SK-N-SH treated with all-trans-retinoic acid at 6 μM for 48 hours (cell line): ENCODE results near the gene RASA3.

Source experiments
- ATAC-seq: fragments of 200-7000 bp; cut with Tn5 transposase; 3 replicates; pipeline ENCODE4 v1.9.1; 2020; ENCODE audit warnings: mild to moderate bottlenecking, moderate library complexity
- ARNTL ChIP-seq: fragments of 450-650 bp; formaldehyde crosslinking; IDR thresholded peaks from 2 replicates; pipeline ENCODE4 v1.5.0; 2020; ENCODE audit warnings: low read depth, mild to moderate bottlenecking, moderate library complexity, borderline replicate concordance
- CSDC2 ChIP-seq: fragments of 250-450 bp; sonication (Bioruptor Pico); IDR thresholded peaks from 2 replicates; pipeline ENCODE4 v1.5.0; 2020; ENCODE audit warnings: mild to moderate bottlenecking, moderate library complexity
- ESRRG ChIP-seq: fragments of 250-450 bp; sonication (Bioruptor Pico); IDR thresholded peaks from 2 replicates; pipeline ENCODE4 v1.6.1; 2021; ENCODE audit warnings: mild to moderate bottlenecking
- GLIS3 ChIP-seq: fragments of 250-450 bp; sonication (Bioruptor Pico); IDR thresholded peaks from 2 replicates; pipeline ENCODE4 v1.5.0; 2020; ENCODE audit warnings: mild to moderate bottlenecking, moderate library complexity
- ISL1 ChIP-seq: fragments of 250-450 bp; sonication (Bioruptor Pico); IDR thresholded peaks from 2 replicates; pipeline ENCODE4 v2.1.2; 2022; ENCODE audit warnings: mild to moderate bottlenecking, moderate library complexity
- OSR1 ChIP-seq: fragments of 250-450 bp; sonication (Bioruptor Pico); IDR thresholded peaks from 2 replicates; pipeline ENCODE4 v1.8.0; 2022; ENCODE audit warnings: moderate library complexity, mild to moderate bottlenecking, inconsistent platforms
- PPARA ChIP-seq: fragments of 250-450 bp; sonication (Bioruptor Pico); IDR thresholded peaks from 2 replicates; pipeline ENCODE4 v1.5.0; 2020; ENCODE audit warnings: mild to moderate bottlenecking, borderline replicate concordance
- RARB ChIP-seq: fragments of 250-450 bp; sonication (Bioruptor Pico); IDR thresholded peaks from 2 replicates; pipeline ENCODE4 v1.8.0; 2021; ENCODE audit warnings: mild to moderate bottlenecking, moderate library complexity
- SNAI2 ChIP-seq: fragments of 250-450 bp; sonication (Bioruptor Pico); IDR thresholded peaks from 2 replicates; pipeline ENCODE4 v1.5.0; 2020; ENCODE audit warnings: mild to moderate bottlenecking, moderate library complexity
- TCF4 ChIP-seq: fragments of 250-450 bp; sonication (Bioruptor Pico); IDR thresholded peaks from 2 replicates; pipeline ENCODE4 v1.8.0; 2021; ENCODE audit warnings: mild to moderate bottlenecking, moderate library complexity, borderline replicate concordance
- TOX ChIP-seq: fragments of 250-450 bp; sonication (Bioruptor Pico); IDR thresholded peaks from 2 replicates; pipeline ENCODE4 v1.8.0; 2021; ENCODE audit warnings: mild to moderate bottlenecking, moderate library complexity, borderline replicate concordance
- ZC3H10 ChIP-seq: fragments of 250-450 bp; sonication (Bioruptor Pico); IDR thresholded peaks from 2 replicates; pipeline ENCODE4 v1.5.1; 2021; ENCODE audit warnings: mild to moderate bottlenecking, moderate library complexity
- ZFP3 ChIP-seq: fragments of 250-450 bp; sonication (Bioruptor Pico); IDR thresholded peaks from 2 replicates; pipeline ENCODE4 v1.5.0; 2020; ENCODE audit warnings: mild to moderate bottlenecking, moderate library complexity
- ZFP30 ChIP-seq: fragments of 450-650 bp; formaldehyde crosslinking; IDR thresholded peaks from 2 replicates; pipeline ENCODE4 v1.5.0; 2022; ENCODE audit warnings: mild to moderate bottlenecking, moderate library complexity
- ZNF565 ChIP-seq: fragments of 450-650 bp; formaldehyde crosslinking; conservative IDR thresholded peaks from 2 replicates; pipeline ENCODE4 v1.5.0; 2020; ENCODE audit warnings: low read depth, mild to moderate bottlenecking, moderate library complexity
- ZNF70 ChIP-seq: fragments of 450-650 bp; formaldehyde crosslinking; IDR thresholded peaks from 2 replicates; pipeline ENCODE4 v1.5.0; 2020; ENCODE audit warnings: mild to moderate bottlenecking, moderate library complexity
- ZNF8 ChIP-seq: fragments of 450-650 bp; formaldehyde crosslinking; IDR thresholded peaks from 2 replicates; pipeline ENCODE4 v1.5.0; 2020; ENCODE audit warnings: mild to moderate bottlenecking, moderate library complexity
- TF ChIP-seq, protein P1 (sequence below): fragments of 250-450 bp; sonication (Bioruptor Pico); IDR thresholded peaks from 2 replicates; pipeline ENCODE4 v1.8.0; 2020; ENCODE audit warnings: mild to moderate bottlenecking, moderate library complexity, borderline replicate concordance
- TF ChIP-seq, protein P2 (sequence below): fragments of 250-450 bp; sonication (Bioruptor Pico); IDR thresholded peaks from 2 replicates; pipeline ENCODE4 v1.5.1; 2021; ENCODE audit warnings: mild to moderate bottlenecking, moderate library complexity
- TF ChIP-seq, protein P3 (sequence below): fragments of 250-450 bp; sonication (Bioruptor Pico); IDR thresholded peaks from 2 replicates; pipeline ENCODE4 v1.5.0; 2020; ENCODE audit warnings: mild to moderate bottlenecking, moderate library complexity
- TF ChIP-seq, protein P4 (sequence below): fragments of 250-450 bp; sonication (Bioruptor Pico); IDR thresholded peaks from 2 replicates; pipeline ENCODE4 v1.8.0; 2021; ENCODE audit warnings: low read depth, mild to moderate bottlenecking, moderate library complexity, borderline replicate concordance
- TF ChIP-seq, protein P5 (sequence below): fragments of 250-450 bp; sonication (Bioruptor Pico); IDR thresholded peaks from 2 replicates; pipeline ENCODE4 v1.5.1; 2020; ENCODE audit warnings: low read depth, mild to moderate bottlenecking, moderate library complexity

RASA3 gene

DNA sequence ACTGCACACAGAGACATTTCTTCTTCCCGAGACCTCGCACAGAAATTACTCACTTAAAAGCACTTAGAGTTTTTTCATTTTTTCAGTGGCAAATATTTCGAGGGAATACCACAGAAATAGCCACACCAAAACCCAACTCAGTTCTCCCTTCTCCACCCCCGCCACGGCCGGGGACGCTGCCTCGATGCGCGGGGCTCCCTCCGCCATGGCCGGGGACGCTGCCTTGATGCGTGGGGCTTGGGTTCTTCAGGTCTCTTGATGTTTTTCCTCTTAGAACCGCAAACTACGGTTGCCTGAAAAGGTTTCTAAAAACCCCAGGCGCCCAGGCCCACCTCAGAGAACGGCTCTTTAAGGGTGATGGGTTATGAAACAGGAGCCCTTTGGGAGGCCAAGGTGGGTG is 71.4 kb downstream of the RASA3 start:
- TF ChIP-seq ZC3H10 (CRISPR knock-in tag), result no peak
- TF ChIP-seq, protein P1, sequence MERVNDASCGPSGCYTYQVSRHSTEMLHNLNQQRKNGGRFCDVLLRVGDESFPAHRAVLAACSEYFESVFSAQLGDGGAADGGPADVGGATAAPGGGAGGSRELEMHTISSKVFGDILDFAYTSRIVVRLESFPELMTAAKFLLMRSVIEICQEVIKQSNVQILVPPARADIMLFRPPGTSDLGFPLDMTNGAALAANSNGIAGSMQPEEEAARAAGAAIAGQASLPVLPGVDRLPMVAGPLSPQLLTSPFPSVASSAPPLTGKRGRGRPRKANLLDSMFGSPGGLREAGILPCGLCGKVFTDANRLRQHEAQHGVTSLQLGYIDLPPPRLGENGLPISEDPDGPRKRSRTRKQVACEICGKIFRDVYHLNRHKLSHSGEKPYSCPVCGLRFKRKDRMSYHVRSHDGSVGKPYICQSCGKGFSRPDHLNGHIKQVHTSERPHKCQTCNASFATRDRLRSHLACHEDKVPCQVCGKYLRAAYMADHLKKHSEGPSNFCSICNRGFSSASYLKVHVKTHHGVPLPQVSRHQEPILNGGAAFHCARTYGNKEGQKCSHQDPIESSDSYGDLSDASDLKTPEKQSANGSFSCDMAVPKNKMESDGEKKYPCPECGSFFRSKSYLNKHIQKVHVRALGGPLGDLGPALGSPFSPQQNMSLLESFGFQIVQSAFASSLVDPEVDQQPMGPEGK (CRISPR knock-in tag), result no peak
- no peak for TF ChIP-seq PPARA
- TF ChIP-seq RARB, result no peak
- no peak for TF ChIP-seq ISL1 (CRISPR knock-in tag)
- TF ChIP-seq, protein P2, sequence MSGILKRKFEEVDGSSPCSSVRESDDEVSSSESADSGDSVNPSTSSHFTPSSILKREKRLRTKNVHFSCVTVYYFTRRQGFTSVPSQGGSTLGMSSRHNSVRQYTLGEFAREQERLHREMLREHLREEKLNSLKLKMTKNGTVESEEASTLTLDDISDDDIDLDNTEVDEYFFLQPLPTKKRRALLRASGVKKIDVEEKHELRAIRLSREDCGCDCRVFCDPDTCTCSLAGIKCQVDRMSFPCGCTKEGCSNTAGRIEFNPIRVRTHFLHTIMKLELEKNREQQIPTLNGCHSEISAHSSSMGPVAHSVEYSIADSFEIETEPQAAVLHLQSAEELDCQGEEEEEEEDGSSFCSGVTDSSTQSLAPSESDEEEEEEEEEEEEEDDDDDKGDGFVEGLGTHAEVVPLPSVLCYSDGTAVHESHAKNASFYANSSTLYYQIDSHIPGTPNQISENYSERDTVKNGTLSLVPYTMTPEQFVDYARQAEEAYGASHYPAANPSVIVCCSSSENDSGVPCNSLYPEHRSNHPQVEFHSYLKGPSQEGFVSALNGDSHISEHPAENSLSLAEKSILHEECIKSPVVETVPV (CRISPR knock-in tag), result no peak
- no peak for TF ChIP-seq TOX (CRISPR knock-in tag)
- no peak for TF ChIP-seq ARNTL
- TF ChIP-seq CSDC2, result no peak
- no peak for TF ChIP-seq ESRRG (CRISPR knock-in tag)
- TF ChIP-seq, all 23 proteins: peak for 0
- ATAC-seq, result no peak

DNA sequence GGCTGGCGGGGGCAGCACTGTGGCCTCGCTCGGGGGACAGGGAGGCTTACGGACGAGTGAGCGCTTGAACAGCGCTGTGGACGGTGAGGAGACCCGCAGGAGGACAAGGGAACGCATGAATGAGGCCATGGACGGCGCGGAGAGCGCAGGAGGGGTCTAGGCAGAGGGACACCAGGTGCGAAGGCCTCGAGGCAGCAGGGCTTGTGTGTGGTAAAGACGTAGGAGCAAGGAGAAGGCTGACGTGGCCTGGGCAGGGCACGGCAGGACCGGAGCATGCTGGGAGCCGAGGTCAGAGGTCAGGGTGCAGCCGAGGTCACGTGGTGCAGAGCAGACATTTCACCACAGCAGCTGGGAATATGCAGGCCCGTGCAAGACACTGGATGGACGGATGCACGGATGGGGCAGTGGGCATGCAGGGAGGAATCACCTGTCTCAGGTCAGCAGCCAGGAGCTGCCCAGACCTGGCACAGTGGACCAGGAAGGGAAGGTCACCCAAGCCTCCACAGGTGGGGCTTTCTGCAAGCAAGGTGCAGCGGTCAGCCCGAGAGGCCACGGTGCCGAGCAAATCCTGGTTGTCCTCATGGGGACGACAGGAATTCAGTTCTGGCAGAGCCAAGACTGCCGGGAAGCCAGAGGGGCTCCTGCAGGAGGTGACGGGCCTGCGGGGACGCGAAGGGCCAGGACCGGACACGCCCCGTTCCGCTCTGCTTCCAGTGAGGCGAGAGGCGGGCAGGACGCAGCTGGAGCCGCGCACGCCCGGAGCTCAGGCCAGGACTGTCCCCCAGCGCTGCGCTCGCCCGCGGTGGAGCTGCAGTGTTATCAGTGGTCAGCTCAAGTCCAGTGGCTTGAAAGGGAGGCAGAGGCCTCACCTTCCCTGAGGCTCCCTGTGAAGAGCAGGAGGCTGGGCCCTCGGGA is 72.2 kb downstream of the RASA3 start:
- ATAC-seq, result no peak
- TF ChIP-seq CSDC2, result no peak
- no peak for TF ChIP-seq ZNF565 (CRISPR knock-in tag)
- no peak for TF ChIP-seq TCF4
- no peak for TF ChIP-seq ZNF8 (CRISPR knock-in tag)
- TF ChIP-seq, protein P2 (CRISPR knock-in tag), result no peak
- no peak for TF ChIP-seq OSR1
- TF ChIP-seq ZNF70 (CRISPR knock-in tag), result no peak
- TF ChIP-seq SNAI2 (CRISPR knock-in tag), result no peak
- no peak for TF ChIP-seq ARNTL
- TF ChIP-seq, protein P3, sequence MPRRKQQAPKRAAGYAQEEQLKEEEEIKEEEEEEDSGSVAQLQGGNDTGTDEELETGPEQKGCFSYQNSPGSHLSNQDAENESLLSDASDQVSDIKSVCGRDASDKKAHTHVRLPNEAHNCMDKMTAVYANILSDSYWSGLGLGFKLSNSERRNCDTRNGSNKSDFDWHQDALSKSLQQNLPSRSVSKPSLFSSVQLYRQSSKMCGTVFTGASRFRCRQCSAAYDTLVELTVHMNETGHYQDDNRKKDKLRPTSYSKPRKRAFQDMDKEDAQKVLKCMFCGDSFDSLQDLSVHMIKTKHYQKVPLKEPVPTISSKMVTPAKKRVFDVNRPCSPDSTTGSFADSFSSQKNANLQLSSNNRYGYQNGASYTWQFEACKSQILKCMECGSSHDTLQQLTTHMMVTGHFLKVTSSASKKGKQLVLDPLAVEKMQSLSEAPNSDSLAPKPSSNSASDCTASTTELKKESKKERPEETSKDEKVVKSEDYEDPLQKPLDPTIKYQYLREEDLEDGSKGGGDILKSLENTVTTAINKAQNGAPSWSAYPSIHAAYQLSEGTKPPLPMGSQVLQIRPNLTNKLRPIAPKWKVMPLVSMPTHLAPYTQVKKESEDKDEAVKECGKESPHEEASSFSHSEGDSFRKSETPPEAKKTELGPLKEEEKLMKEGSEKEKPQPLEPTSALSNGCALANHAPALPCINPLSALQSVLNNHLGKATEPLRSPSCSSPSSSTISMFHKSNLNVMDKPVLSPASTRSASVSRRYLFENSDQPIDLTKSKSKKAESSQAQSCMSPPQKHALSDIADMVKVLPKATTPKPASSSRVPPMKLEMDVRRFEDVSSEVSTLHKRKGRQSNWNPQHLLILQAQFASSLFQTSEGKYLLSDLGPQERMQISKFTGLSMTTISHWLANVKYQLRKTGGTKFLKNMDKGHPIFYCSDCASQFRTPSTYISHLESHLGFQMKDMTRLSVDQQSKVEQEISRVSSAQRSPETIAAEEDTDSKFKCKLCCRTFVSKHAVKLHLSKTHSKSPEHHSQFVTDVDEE (CRISPR knock-in tag), result no peak
- TF ChIP-seq, protein P4, sequence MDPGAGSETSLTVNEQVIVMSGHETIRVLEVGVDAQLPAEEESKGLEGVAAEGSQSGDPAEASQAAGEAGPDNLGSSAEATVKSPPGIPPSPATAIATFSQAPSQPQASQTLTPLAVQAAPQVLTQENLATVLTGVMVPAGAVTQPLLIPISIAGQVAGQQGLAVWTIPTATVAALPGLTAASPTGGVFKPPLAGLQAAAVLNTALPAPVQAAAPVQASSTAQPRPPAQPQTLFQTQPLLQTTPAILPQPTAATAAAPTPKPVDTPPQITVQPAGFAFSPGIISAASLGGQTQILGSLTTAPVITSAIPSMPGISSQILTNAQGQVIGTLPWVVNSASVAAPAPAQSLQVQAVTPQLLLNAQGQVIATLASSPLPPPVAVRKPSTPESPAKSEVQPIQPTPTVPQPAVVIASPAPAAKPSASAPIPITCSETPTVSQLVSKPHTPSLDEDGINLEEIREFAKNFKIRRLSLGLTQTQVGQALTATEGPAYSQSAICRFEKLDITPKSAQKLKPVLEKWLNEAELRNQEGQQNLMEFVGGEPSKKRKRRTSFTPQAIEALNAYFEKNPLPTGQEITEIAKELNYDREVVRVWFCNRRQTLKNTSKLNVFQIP (CRISPR knock-in tag), result no peak
- no peak for TF ChIP-seq RARB
- no peak for TF ChIP-seq ZFP30 (CRISPR knock-in tag)
- TF ChIP-seq GLIS3 (CRISPR knock-in tag), result no peak
- no peak for TF ChIP-seq PPARA
- TF ChIP-seq TOX (CRISPR knock-in tag), result no peak
- TF ChIP-seq, protein P5, sequence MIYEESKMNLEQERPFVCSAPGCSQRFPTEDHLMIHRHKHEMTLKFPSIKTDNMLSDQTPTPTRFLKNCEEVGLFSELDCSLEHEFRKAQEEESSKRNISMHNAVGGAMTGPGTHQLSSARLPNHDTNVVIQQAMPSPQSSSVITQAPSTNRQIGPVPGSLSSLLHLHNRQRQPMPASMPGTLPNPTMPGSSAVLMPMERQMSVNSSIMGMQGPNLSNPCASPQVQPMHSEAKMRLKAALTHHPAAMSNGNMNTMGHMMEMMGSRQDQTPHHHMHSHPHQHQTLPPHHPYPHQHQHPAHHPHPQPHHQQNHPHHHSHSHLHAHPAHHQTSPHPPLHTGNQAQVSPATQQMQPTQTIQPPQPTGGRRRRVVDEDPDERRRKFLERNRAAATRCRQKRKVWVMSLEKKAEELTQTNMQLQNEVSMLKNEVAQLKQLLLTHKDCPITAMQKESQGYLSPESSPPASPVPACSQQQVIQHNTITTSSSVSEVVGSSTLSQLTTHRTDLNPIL (CRISPR knock-in tag), result no peak
- TF ChIP-seq ZFP3 (CRISPR knock-in tag), result no peak
- no peak for TF ChIP-seq ESRRG (CRISPR knock-in tag)
